Cardiac muscle cell (in vitro differentiated cells and primary cell): ENCODE measurements around the gene IL26. TPM values are rescaled to one million over a fixed set of nuclear protein-coding genes. Genes with fewer than 3 reads are reported as not detected.
A peak's percentile ranks its signal among the peaks of the same experiment; 100 is the strongest.

Experiments used
- DNase-seq, 2 donors: peaks; one replicate each; pipeline versions ENCODE4 v3.0.0 to v3.0.0-alpha.2; 2010 to 2017; ENCODE audit warnings: low read depth in 1 of 2, low spot score in 1 of 2
- H3K27ac ChIP-seq: fragments of 200-600 bp; sonication (generic); 2 replicates; pipeline ENCODE4 v1.5.1; 2016
- H3K27me3 ChIP-seq: fragments of 200-600 bp; sonication (generic); 2 replicates; pipeline ENCODE4 v1.6.0; 2016; ENCODE audit warnings: control low read depth
- H3K36me3 ChIP-seq: fragments of 200-600 bp; sonication (generic); 2 replicates; pipeline ENCODE4 v1.5.1; 2016; ENCODE audit warnings: control low read depth
- H3K4me1 ChIP-seq: fragments of 200-600 bp; sonication (generic); 2 replicates; pipeline ENCODE4 v1.8.1; 2017; ENCODE audit warnings: low read depth, mild to moderate bottlenecking, mixed run types
- H3K4me3 ChIP-seq: fragments of 200-600 bp; sonication (generic); 2 replicates; pipeline ENCODE4 v1.5.1; 2016; ENCODE audit warnings: mild to moderate bottlenecking
- H3K9me3 ChIP-seq: fragments of 200-600 bp; sonication (generic); 2 replicates; pipeline ENCODE4 v1.5.1; 2017; ENCODE audit warnings: low read depth, mild to moderate bottlenecking, control low read depth
- polyA plus RNA-seq: library from polyadenylated mRNA; unstranded; fragments of >200 nt; fragmentation: Nextera tagmentation; extraction: Ambion mirVana; gene quantifications from 2 replicates; pipeline ENCODE4 v1.2.1, GENCODE V29; 2016
- total RNA-seq: library from RNA; depleted of rRNA; stranded (reverse); fragments of >200 nt; gene quantifications from 2 replicates; pipeline ENCODE4 v1.2.3, GENCODE V29; 2016
- TF ChIP-seq, protein P1 (sequence below): IDR thresholded peaks from 2 replicates; pipeline ENCODE4 v1.5.1; 2012; ENCODE audit warnings: low read depth, mild to moderate bottlenecking, low read length

The IL26 gene
- total and polyA plus RNA-seq, 2 experiments from 2014 or later: not detected

- no peaks in the 10 kb centered on the region for H3K4me1 ChIP-seq
- peak in 1 of 2 donors; percentile 76 for DNase-seq
- H3K4me3 ChIP-seq: no peak overlapping the region
- no peaks in the 10 kb centered on the region for H3K36me3 ChIP-seq
- no peak overlapping the region for H3K27ac ChIP-seq
- H3K9me3 ChIP-seq: no peaks in the 10 kb centered on the region
- TF ChIP-seq, protein P1, sequence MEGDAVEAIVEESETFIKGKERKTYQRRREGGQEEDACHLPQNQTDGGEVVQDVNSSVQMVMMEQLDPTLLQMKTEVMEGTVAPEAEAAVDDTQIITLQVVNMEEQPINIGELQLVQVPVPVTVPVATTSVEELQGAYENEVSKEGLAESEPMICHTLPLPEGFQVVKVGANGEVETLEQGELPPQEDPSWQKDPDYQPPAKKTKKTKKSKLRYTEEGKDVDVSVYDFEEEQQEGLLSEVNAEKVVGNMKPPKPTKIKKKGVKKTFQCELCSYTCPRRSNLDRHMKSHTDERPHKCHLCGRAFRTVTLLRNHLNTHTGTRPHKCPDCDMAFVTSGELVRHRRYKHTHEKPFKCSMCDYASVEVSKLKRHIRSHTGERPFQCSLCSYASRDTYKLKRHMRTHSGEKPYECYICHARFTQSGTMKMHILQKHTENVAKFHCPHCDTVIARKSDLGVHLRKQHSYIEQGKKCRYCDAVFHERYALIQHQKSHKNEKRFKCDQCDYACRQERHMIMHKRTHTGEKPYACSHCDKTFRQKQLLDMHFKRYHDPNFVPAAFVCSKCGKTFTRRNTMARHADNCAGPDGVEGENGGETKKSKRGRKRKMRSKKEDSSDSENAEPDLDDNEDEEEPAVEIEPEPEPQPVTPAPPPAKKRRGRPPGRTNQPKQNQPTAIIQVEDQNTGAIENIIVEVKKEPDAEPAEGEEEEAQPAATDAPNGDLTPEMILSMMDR: no peak
- no peaks in the 10 kb centered on the region for H3K27me3 ChIP-seq
These were observed 35.8 kb downstream of the IL26 start for GRCh38 chr12:68189821-68190242.

GRCh38 chr12:68185598-68185997 is 40.0 kb downstream of the IL26 start:
- no peak for DNase-seq
- H3K9me3 ChIP-seq: no peaks in the 10 kb centered on the region
- TF ChIP-seq, protein P1: no peak
- H3K4me1 ChIP-seq: no peaks in the 10 kb centered on the region
- no peak overlapping the region for H3K27ac ChIP-seq
- no peaks in the 10 kb centered on the region for H3K36me3 ChIP-seq
- no peaks in the 10 kb centered on the region for H3K27me3 ChIP-seq
- no peak overlapping the region for H3K4me3 ChIP-seq

GRCh38 chr12:68180792-68181744 is 44.5 kb downstream of the IL26 start:
- H3K4me3 ChIP-seq: no peak overlapping the region
- peak in 1 of 2 donors; percentile 47 for DNase-seq
- TF ChIP-seq, protein P1: no peak
- H3K27me3 ChIP-seq: no peaks in the 10 kb centered on the region
- H3K36me3 ChIP-seq: no peaks in the 10 kb centered on the region
- no peak overlapping the region for H3K27ac ChIP-seq
- H3K4me1 ChIP-seq: no peaks in the 10 kb centered on the region
- no peaks in the 10 kb centered on the region for H3K9me3 ChIP-seq

GRCh38 chr12:68178774-68179439 is 46.7 kb downstream of the IL26 start:
- no peak overlapping the region for H3K27ac ChIP-seq
- TF ChIP-seq, protein P1: no peak
- no peak overlapping the region for H3K4me3 ChIP-seq
- H3K9me3 ChIP-seq: no peaks in the 10 kb centered on the region
- no peaks in the 10 kb centered on the region for H3K4me1 ChIP-seq
- H3K36me3 ChIP-seq: no peaks in the 10 kb centered on the region
- DNase-seq: no peak
- H3K27me3 ChIP-seq: no peaks in the 10 kb centered on the region

GRCh38 chr12:68178184-68178583 is 47.4 kb downstream of the IL26 start:
- Histone ChIP-seq H3K9me3 (no peaks in the 10 kb centered on the region), H3K4me1 (no peaks in the 10 kb centered on the region), H3K36me3 (no peaks in the 10 kb centered on the region), H3K27ac (no peak overlapping the region), H3K27me3 (no peaks in the 10 kb centered on the region), H3K4me3 (no peak overlapping the region)
- no peak for DNase-seq
- TF ChIP-seq, protein P1: no peak
